ENCODE results near the gene M6PR. TPM values are rescaled to one million over a fixed set of nuclear protein-coding genes. Genes with fewer than 3 reads are reported as not detected.

The M6PR gene
- total and polyA plus RNA-seq, 2 of the 13 experiments (the other 11 are each of a cell fraction or from before 2014, with no cell fraction given) = 98.2 to 127 TPM

DNA sequence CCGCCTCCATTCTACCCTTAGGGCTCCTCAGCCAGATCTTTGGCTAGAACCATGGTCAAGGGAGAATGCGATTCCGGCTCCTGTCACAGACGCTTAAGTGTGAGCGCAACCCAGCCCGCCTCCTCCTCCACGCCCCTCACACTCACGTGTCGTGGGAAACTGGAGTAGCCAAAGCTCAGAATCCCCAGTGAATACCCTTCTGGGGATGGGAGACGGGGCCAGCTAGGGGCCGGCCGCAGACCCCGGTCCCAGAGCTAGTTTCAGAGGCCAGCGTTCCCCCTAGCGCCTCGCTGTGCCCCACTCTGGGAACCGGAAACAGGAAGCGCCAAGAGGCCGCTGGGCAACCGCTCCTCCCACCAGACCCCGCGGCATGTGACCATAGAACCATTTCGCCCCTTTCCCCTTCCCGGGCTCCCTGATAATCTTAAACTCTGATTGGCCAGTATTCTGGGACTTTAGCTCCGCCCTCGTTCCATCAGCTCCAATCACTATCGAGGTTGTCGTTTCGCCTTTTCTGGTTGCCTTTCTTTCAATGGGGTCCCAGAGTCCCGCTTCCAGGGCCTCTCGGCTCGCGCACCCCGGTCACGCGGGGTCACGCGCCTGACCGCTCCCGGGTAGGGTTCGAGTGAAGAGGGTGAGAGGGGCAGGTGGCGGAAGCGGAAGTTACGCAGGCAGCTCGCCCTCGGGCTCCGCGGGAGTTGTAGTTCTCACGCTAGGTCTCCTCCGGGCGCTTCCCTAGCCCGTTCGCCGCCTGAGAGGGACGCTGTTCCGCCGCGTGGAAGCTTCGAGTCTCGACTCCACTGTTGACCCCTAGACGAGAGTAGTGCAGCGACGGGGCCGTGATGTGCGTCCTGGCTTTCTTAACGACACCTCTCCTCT is at the start of gene M6PR (continued):
- TF ChIP-seq, protein P1, sequence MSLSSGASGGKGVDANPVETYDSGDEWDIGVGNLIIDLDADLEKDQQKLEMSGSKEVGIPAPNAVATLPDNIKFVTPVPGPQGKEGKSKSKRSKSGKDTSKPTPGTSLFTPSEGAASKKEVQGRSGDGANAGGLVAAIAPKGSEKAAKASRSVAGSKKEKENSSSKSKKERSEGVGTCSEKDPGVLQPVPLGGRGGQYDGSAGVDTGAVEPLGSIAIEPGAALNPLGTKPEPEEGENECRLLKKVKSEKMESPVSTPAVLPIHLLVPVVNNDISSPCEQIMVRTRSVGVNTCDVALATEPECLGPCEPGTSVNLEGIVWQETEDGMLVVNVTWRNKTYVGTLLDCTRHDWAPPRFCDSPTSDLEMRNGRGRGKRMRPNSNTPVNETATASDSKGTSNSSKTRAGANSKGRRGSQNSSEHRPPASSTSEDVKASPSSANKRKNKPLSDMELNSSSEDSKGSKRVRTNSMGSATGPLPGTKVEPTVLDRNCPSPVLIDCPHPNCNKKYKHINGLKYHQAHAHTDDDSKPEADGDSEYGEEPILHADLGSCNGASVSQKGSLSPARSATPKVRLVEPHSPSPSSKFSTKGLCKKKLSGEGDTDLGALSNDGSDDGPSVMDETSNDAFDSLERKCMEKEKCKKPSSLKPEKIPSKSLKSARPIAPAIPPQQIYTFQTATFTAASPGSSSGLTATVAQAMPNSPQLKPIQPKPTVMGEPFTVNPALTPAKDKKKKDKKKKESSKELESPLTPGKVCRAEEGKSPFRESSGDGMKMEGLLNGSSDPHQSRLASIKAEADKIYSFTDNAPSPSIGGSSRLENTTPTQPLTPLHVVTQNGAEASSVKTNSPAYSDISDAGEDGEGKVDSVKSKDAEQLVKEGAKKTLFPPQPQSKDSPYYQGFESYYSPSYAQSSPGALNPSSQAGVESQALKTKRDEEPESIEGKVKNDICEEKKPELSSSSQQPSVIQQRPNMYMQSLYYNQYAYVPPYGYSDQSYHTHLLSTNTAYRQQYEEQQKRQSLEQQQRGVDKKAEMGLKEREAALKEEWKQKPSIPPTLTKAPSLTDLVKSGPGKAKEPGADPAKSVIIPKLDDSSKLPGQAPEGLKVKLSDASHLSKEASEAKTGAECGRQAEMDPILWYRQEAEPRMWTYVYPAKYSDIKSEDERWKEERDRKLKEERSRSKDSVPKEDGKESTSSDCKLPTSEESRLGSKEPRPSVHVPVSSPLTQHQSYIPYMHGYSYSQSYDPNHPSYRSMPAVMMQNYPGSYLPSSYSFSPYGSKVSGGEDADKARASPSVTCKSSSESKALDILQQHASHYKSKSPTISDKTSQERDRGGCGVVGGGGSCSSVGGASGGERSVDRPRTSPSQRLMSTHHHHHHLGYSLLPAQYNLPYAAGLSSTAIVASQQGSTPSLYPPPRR (CRISPR knock-in tag; IDR thresholded peaks at IDR 0.05; ENCODE audit: borderline replicate concordance) = peak; percentile 65; the same call in 1 of the 2 replicates
- 0 out of 2 replicates have a peak, but pooled peaks have one; percentile 54 for TF ChIP-seq SPEN (CRISPR knock-in tag; IDR thresholded peaks at IDR 0.05; ENCODE audit: low read depth)
- TF ChIP-seq, protein P2, sequence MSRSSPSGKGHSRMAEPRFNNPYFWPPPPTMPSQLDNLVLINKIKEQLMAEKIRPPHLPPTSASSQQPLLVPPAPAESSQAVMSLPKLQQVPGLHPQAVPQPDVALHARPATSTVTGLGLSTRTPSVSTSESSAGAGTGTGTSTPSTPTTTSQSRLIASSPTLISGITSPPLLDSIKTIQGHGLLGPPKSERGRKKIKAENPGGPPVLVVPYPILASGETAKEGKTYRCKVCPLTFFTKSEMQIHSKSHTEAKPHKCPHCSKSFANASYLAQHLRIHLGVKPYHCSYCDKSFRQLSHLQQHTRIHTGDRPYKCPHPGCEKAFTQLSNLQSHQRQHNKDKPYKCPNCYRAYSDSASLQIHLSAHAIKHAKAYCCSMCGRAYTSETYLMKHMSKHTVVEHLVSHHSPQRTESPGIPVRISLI (CRISPR knock-in tag; IDR thresholded peaks at IDR 0.05; ENCODE audit: borderline replicate concordance) = no peak
- TF ChIP-seq PAF1 (CRISPR knock-in tag; IDR thresholded peaks at IDR 0.05) = no peak
- TF ChIP-seq ZNF121 (CRISPR knock-in tag; IDR thresholded peaks at IDR 0.05) = no peak
- TF ChIP-seq, protein P3, sequence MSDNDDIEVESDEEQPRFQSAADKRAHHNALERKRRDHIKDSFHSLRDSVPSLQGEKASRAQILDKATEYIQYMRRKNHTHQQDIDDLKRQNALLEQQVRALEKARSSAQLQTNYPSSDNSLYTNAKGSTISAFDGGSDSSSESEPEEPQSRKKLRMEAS (IDR thresholded peaks at IDR 0.05) = peak; percentile 87
- TF ChIP-seq, protein P4, sequence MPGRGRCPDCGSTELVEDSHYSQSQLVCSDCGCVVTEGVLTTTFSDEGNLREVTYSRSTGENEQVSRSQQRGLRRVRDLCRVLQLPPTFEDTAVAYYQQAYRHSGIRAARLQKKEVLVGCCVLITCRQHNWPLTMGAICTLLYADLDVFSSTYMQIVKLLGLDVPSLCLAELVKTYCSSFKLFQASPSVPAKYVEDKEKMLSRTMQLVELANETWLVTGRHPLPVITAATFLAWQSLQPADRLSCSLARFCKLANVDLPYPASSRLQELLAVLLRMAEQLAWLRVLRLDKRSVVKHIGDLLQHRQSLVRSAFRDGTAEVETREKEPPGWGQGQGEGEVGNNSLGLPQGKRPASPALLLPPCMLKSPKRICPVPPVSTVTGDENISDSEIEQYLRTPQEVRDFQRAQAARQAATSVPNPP (CRISPR knock-in tag; IDR thresholded peaks at IDR 0.05) = peak; percentile 83; the same call in 1 of the 2 replicates
- 0 out of 2 replicates have a peak, but pooled peaks have one; percentile 13 for TF ChIP-seq ZMYM3 (CRISPR knock-in tag; IDR thresholded peaks at IDR 0.05)
- TF ChIP-seq, protein P5, sequence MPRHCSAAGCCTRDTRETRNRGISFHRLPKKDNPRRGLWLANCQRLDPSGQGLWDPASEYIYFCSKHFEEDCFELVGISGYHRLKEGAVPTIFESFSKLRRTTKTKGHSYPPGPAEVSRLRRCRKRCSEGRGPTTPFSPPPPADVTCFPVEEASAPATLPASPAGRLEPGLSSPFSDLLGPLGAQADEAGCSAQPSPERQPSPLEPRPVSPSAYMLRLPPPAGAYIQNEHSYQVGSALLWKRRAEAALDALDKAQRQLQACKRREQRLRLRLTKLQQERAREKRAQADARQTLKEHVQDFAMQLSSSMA (CRISPR knock-in tag; IDR thresholded peaks at IDR 0.05) = peak; percentile 74; the same call in 1 of the 2 replicates
- TF ChIP-seq, protein P6, sequence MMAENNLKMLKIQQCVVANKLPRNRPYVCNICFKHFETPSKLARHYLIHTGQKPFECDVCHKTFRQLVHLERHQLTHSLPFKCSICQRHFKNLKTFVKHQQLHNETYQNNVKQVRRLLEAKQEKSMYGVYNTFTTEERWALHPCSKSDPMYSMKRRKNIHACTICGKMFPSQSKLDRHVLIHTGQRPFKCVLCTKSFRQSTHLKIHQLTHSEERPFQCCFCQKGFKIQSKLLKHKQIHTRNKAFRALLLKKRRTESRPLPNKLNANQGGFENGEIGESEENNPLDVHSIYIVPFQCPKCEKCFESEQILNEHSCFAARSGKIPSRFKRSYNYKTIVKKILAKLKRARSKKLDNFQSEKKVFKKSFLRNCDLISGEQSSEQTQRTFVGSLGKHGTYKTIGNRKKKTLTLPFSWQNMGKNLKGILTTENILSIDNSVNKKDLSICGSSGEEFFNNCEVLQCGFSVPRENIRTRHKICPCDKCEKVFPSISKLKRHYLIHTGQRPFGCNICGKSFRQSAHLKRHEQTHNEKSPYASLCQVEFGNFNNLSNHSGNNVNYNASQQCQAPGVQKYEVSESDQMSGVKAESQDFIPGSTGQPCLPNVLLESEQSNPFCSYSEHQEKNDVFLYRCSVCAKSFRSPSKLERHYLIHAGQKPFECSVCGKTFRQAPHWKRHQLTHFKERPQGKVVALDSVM (CRISPR knock-in tag; IDR thresholded peaks at IDR 0.05) = peak; percentile 44
- TF ChIP-seq, protein P7, sequence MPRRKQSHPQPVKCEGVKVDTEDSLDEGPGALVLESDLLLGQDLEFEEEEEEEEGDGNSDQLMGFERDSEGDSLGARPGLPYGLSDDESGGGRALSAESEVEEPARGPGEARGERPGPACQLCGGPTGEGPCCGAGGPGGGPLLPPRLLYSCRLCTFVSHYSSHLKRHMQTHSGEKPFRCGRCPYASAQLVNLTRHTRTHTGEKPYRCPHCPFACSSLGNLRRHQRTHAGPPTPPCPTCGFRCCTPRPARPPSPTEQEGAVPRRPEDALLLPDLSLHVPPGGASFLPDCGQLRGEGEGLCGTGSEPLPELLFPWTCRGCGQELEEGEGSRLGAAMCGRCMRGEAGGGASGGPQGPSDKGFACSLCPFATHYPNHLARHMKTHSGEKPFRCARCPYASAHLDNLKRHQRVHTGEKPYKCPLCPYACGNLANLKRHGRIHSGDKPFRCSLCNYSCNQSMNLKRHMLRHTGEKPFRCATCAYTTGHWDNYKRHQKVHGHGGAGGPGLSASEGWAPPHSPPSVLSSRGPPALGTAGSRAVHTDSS (CRISPR knock-in tag; conservative IDR thresholded peaks at IDR 0.05) = no peak
- TF ChIP-seq KDM5A (IDR thresholded peaks at IDR 0.05; ENCODE audit: borderline replicate concordance, low read length) = peak; percentile 78
- TF ChIP-seq GFI1 (CRISPR knock-in tag; IDR thresholded peaks at IDR 0.05; ENCODE audit: borderline replicate concordance) = no peak
- TF ChIP-seq PCBP1 (IDR thresholded peaks at IDR 0.05; ENCODE audit: borderline replicate concordance, low read depth, low read length) = 0 out of 2 replicates have a peak, but pooled peaks have one; percentile 43

Measured in HepG2 (cell line).